NB4 (cell line): Measurements from ENCODE around the gene ARMC7.

Source experiments
- POLR2A ChIP-seq: IDR thresholded peaks from 2 replicates; pipeline ENCODE4 v1.6.1; 2011; ENCODE audit warnings: mild to moderate bottlenecking; ENCODE audit not compliant: insufficient read length; ENCODE audit errors: extremely low read depth
- TF ChIP-seq, protein P1 (sequence below): IDR thresholded peaks from one replicate; pipeline ENCODE4 v1.5.1; 2012; ENCODE audit warnings: low read depth, low read length
- TF ChIP-seq, protein P2 (sequence below): IDR thresholded peaks from 2 replicates; pipeline ENCODE4 v1.6.1; 2011; ENCODE audit warnings: low read depth, low read length

DNA sequence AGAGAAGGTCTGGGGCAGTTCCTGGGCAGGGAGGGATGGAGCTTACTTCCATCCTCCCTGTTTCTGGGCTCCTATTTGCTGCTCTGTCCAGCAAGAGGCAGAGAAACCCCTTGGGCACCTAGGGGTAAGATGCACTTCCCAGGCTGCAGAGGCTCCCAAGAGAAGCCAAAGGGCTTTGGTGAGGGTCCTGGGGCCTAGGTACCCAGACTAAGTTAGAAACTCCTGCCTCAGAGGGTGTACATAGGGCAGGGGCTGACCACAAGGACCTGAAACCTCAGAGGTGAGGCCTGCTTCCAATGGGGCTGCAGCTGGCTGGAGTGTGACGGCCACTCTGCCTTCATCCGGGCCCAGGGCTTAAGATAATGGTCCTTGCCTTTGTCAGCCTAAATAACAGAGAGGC, 1.6 kb upstream of the ARMC7 start:
- no peak for TF ChIP-seq POLR2A
- TF ChIP-seq, protein P1, sequence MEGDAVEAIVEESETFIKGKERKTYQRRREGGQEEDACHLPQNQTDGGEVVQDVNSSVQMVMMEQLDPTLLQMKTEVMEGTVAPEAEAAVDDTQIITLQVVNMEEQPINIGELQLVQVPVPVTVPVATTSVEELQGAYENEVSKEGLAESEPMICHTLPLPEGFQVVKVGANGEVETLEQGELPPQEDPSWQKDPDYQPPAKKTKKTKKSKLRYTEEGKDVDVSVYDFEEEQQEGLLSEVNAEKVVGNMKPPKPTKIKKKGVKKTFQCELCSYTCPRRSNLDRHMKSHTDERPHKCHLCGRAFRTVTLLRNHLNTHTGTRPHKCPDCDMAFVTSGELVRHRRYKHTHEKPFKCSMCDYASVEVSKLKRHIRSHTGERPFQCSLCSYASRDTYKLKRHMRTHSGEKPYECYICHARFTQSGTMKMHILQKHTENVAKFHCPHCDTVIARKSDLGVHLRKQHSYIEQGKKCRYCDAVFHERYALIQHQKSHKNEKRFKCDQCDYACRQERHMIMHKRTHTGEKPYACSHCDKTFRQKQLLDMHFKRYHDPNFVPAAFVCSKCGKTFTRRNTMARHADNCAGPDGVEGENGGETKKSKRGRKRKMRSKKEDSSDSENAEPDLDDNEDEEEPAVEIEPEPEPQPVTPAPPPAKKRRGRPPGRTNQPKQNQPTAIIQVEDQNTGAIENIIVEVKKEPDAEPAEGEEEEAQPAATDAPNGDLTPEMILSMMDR = no peak
- TF ChIP-seq, protein P2, sequence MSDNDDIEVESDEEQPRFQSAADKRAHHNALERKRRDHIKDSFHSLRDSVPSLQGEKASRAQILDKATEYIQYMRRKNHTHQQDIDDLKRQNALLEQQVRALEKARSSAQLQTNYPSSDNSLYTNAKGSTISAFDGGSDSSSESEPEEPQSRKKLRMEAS = no peak
